Measurements from ENCODE around the gene KCTD3. TPM values are rescaled to one million over a fixed set of nuclear protein-coding genes. Genes with fewer than 3 reads are reported as not detected.
A peak's percentile ranks its signal among the peaks of the same experiment; 100 is the strongest.

The KCTD3 gene
- total RNA-seq: 25.3 TPM
- long read RNA-seq, transcript KCTD3-201 (18 exons, 3,931 nt): major isoform, 38 of 54 reads
- long read RNA-seq, partial matches to known transcripts: 1 of 54 reads
- long read RNA-seq, other reads (novel, unspliced or antisense): 15 of 54 reads

DNA sequence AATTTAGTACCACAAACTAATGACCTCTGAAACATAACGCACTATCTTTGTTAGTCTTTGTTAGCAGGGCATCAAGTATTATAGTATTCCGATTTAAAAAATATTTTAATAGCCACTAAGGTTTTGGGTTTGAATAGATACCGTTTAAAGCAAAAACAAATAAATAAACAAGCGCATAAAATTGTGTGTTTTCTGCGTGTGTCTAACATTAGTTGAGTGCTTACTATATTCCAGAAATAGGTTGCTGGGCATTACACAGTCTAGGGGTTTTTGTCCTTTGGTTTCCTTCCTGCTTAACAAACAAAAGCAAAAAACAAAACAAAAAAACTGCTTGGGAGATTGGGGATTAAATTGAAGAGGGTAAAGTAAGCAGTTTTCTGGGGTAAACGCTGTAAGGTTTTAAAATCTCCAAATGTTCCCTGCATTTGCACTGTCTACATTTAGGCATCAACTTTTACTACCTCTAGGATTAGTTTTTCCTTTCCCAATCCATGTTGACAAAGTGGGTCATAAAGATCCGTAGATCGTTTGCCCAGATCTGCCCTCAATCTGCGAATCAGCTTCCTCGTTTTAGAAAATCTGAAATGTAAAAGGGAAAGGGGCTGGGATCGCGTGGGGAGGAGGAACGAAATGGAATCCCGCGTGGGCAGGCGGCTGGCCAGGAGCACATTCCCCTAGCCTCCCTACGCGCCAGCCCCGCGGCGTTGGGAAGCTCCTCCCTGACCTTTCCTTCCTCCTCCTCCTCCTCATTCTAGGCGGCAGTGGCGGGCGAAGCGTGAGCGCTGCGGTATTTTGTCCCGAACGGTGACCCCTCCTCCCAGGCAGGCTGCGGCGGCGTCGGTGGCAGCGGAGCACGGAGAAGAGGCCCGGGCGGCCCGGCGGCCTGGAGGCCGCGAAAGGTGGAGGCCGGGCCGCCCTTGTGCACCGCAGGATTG, at the start of gene KCTD3:
KCTD3 (plus strand) TSS at position 749 of the 935 bp plus-strand sequence. CDS start 382 bp downstream, outside the sequence.
- peak; percentile 92 to 93 for ATAC-seq
- no peaks in the 10 kb centered on the region for H3K27me3 ChIP-seq (ENCODE audit: low read depth)
- peak within 1 kb of the TSS; percentile 81 for H3K4me3 ChIP-seq
- H3K9me3 ChIP-seq: no peaks in the 10 kb centered on the region
- peak; percentile 79 for DNase-seq
- H3K27ac ChIP-seq: peak within 1 kb of the TSS; percentile 88
- intact Hi-C loops (cut with DNase I): no loop called here
- no peak for TF ChIP-seq CTCF (IDR thresholded peaks at IDR 0.05)
- H3K4me1 ChIP-seq: peaks cover 35% of the 10 kb centered on the region
- H3K36me3 ChIP-seq: no peaks in the 10 kb centered on the region

DNA sequence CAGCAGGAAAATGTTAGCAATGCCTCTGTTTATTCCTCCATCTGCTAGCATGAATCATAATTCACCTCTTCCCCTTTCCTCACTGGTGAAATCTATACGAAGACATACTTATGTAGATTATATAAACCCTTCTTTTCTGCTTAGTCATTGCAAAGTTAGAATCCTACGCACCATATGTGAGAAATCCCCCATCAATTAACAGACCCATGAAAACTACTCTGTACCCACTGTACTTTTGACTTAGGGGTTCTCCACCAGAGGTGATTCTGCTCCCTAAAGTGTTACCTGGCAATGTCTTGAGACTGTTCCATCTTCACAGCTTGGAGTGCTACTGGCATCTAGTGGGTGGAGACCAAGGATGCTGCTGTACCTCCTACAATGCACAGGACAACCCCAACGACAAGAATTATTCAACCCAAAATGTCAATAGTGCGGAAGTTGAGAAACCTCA, 49.6 kb upstream of the KCTD3 start:
- Histone ChIP-seq H3K4me1 (no peaks in the 10 kb centered on the region), H3K36me3 (no peaks in the 10 kb centered on the region), H3K27me3 (ENCODE audit: low read depth) (no peaks in the 10 kb centered on the region), H3K4me3 (no peak overlapping the region), H3K9me3 (no peaks in the 10 kb centered on the region), H3K27ac (no peak overlapping the region)
- DNase-seq (no peak), ATAC-seq (no peak)
- TF ChIP-seq CTCF (IDR thresholded peaks at IDR 0.05): no peak
- intact Hi-C loops (cut with DNase I): no loop called here

DNA sequence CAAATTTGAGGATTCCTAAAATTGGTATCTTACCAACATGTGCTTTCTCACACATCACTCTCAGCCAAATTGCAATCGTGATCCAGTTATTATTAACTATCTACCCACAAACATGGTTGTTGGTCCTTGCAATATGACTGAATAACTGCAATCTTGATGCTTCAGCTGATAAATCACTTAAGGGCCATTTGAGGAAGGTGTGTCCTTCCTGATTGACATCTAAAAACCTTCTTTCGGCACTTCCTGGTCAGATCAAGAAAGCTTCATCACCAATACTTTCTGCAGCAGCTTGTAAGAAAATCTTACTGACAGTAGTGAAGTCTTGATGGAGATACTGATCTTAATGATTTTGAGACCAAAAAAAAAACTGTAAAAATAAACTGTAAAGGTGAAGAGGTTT, 48.5 kb upstream of the KCTD3 start:
- DNase-seq (no peak), ATAC-seq (no peak)
- intact Hi-C loops (cut with DNase I): no loop called here
- no peaks in the 10 kb centered on the region for H3K4me1 ChIP-seq
- no peak overlapping the region for H3K27ac ChIP-seq
- H3K27me3 ChIP-seq (ENCODE audit: low read depth): no peaks in the 10 kb centered on the region
- H3K4me3 ChIP-seq: no peak overlapping the region
- no peaks in the 10 kb centered on the region for H3K36me3 ChIP-seq
- TF ChIP-seq CTCF (IDR thresholded peaks at IDR 0.05): no peak
- H3K9me3 ChIP-seq: no peaks in the 10 kb centered on the region

DNA sequence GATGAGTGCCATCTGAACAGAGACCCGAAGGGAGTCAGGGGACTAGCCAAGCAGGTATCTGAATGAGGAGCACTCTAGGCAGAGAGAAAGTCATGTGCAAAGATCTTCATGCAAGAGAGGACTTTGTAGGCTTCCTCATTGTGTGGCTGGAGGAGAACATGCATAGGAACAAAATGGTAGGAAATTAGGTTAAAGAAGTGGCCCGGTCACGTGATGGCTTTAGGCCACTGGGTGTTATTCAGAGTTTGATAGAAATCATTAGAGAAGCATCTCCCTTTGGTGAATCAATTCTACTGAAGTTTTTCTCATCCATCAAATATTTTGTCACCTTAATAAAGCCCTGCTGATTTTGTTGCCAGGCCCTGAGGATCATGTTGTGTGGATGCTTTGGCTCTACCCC, 45.8 kb upstream of the KCTD3 start:
- H3K4me1 ChIP-seq: no peaks in the 10 kb centered on the region
- DNase-seq: no peak
- no peak overlapping the region for H3K27ac ChIP-seq
- no peaks in the 10 kb centered on the region for H3K36me3 ChIP-seq
- H3K4me3 ChIP-seq: no peak overlapping the region
- intact Hi-C loops (cut with DNase I): no loop called here
- H3K9me3 ChIP-seq: no peaks in the 10 kb centered on the region
- ATAC-seq: no peak
- no peaks in the 10 kb centered on the region for H3K27me3 ChIP-seq (ENCODE audit: low read depth)
- TF ChIP-seq CTCF (IDR thresholded peaks at IDR 0.05): no peak

- H3K9me3 ChIP-seq: no peaks in the 10 kb centered on the region
- no peaks in the 10 kb centered on the region for H3K4me1 ChIP-seq
- peak; percentile 10 for TF ChIP-seq CTCF (IDR thresholded peaks at IDR 0.05)
- intact Hi-C loops (cut with DNase I): no loop called here
- H3K27ac ChIP-seq: no peak overlapping the region
- no peak for DNase-seq
- H3K27me3 ChIP-seq (ENCODE audit: low read depth): no peaks in the 10 kb centered on the region
- ATAC-seq: no peak
- no peaks in the 10 kb centered on the region for H3K36me3 ChIP-seq
- no peak overlapping the region for H3K4me3 ChIP-seq
These were observed 43.8 kb upstream of the KCTD3 start for GRCh38 chr1:215523128-215523861.
